HepG2 (cell line): ENCODE measurements around the gene FOXL3. TPM values are rescaled to one million over a fixed set of nuclear protein-coding genes. Genes with fewer than 3 reads are reported as not detected.

Experiments
- ATAC-seq: fragments of 200-7000 bp; cut with Tn5 transposase; 3 replicates; pipeline ENCODE4 v1.9.1; 2020; ENCODE audit warnings: mild to moderate bottlenecking, moderate library complexity
- BruUV-seq: library from RNA; stranded (reverse); fragments of 400-500 nt; replicated peaks from 2 replicates; lab custom pipeline; 2021; lab: Mats Ljungman, UMichigan
- CTCF ChIA-PET: fragments of 300-600 bp; formaldehyde crosslinking; extraction: SDS; loops from one replicate; lab custom pipeline; 2021; ENCODE audit warnings: low total read pairs, inconsistent platforms, low intra/inter-chr PET ratio; lab: Yijun Ruan, JAX
- POLR2A ChIA-PET: fragments of 350-600 bp; sonication (Branson Sonifier 250); formaldehyde crosslinking; loops from one replicate; lab custom pipeline; 2020; ENCODE audit warnings: antibody characterized with exemption, inconsistent platforms; lab: Yijun Ruan, JAX
- DNase-seq: peaks from one replicate; pipeline ENCODE4 v3.0.0-alpha.2; 2015; ENCODE audit warnings: low spot score
- FAIRE-seq: peaks from 3 replicates; lab custom pipeline; 2011; peaks lifted over from hg19 to GRCh38; lab: Jason Lieb, UNC
- H2AFZ ChIP-seq: one replicate; pipeline ENCODE4 v1.6.1; 2011; ENCODE audit warnings: low read length, inconsistent platforms
- H3K27ac ChIP-seq: fragments of 300-600 bp; 3 replicates; pipeline ENCODE4 v1.8.0; 2011; ENCODE audit warnings: mixed run types, mild to moderate bottlenecking, mixed read lengths, low read length, inconsistent platforms; ENCODE audit not compliant: insufficient read depth; ENCODE audit errors: extremely low read length
- H3K27me3 ChIP-seq, 2 experiments: fragments of 200-600 bp in 1 of 2; 2 replicates in 1 of 2; 3 replicates in 1 of 2; pipeline versions ENCODE4 v1.6.0 to v1.8.0; 2011; ENCODE audit warnings: low read length in 2 of 2, mild to moderate bottlenecking in 2 of 2, moderate library complexity in 2 of 2, inconsistent platforms in 1 of 2; ENCODE audit not compliant: insufficient read depth in 2 of 2, control insufficient read depth in 1 of 2
- H3K36me3 ChIP-seq, 2 experiments: fragments of 200-600 bp in 1 of 2; replicated peaks in 1 of 2; 2 replicates in 1 of 2; 3 replicates in 1 of 2; pipeline versions ENCODE4 v1.5.1 to v1.8.0; 2011; ENCODE audit warnings: low read length in 2 of 2, inconsistent platforms in 1 of 2; ENCODE audit not compliant: insufficient read depth in 2 of 2, control insufficient read depth in 1 of 2
- H3K4me1 ChIP-seq: 2 replicates; pipeline ENCODE4 v1.5.1; 2012; ENCODE audit warnings: low read length, inconsistent platforms; ENCODE audit not compliant: insufficient read depth
- H3K4me2 ChIP-seq: 2 replicates; pipeline ENCODE4 v1.6.0; 2011; ENCODE audit warnings: low read depth, low read length, inconsistent platforms
- H3K4me3 ChIP-seq, 3 experiments: fragments of 200-600 bp in 1 of 3; sonication (generic), shearing (Covaris generic) in 1 of 3; replicated peaks in 1 of 3; 2 replicates each; pipeline ENCODE4 v1.5.1; 2011 to 2016; ENCODE audit warnings: low read length in 3 of 3, inconsistent platforms in 2 of 3, low read depth in 2 of 3, mild to moderate bottlenecking in 2 of 3, control low read depth in 1 of 3, mixed read lengths in 1 of 3; ENCODE audit not compliant: insufficient read depth in 1 of 3
- H3K79me2 ChIP-seq: one replicate; pipeline ENCODE4 v1.6.1; 2011; ENCODE audit warnings: low read length, inconsistent platforms; ENCODE audit not compliant: insufficient read depth
- H3K9ac ChIP-seq: 2 replicates; pipeline ENCODE4 v1.6.0; 2011; ENCODE audit warnings: mild to moderate bottlenecking, low read depth, low read length, inconsistent platforms; ENCODE audit not compliant: insufficient read depth
- H3K9me3 ChIP-seq: 2 replicates; pipeline ENCODE4 v1.5.1; 2012; ENCODE audit warnings: mild to moderate bottlenecking, low read length
- H4K20me1 ChIP-seq: 2 replicates; pipeline ENCODE4 v1.6.0; 2011; ENCODE audit warnings: inconsistent platforms, mild to moderate bottlenecking, low read length, moderate library complexity; ENCODE audit not compliant: insufficient read depth
- CAMTA2 ChIP-seq: sonication (generic); formaldehyde crosslinking; IDR thresholded peaks from 2 replicates; pipeline ENCODE4 v1.4.0; 2020; ENCODE audit warnings: mild to moderate bottlenecking, missing genetic modification reagents, borderline replicate concordance
- HDAC6 ChIP-seq: fragments of 200-600 bp; sonication (generic); IDR thresholded peaks from 2 replicates; pipeline ENCODE4 v1.7.0; 2017; ENCODE audit warnings: mild to moderate bottlenecking, antibody characterized with exemption, low read length, low read depth
- RELA ChIP-seq: sonication (generic); formaldehyde crosslinking; IDR thresholded peaks from 2 replicates; pipeline ENCODE4 v1.4.0; 2020; ENCODE audit warnings: missing genetic modification reagents
- ZNF263 ChIP-seq: sonication (generic); formaldehyde crosslinking; IDR thresholded peaks from 2 replicates; pipeline ENCODE4 v1.4.0; 2020; ENCODE audit warnings: missing genetic modification reagents
- ZNF713 ChIP-seq: sonication (generic); formaldehyde crosslinking; IDR thresholded peaks from 2 replicates; pipeline ENCODE4 v1.4.0; 2020; ENCODE audit warnings: mild to moderate bottlenecking, missing genetic modification reagents
- WGBS: methylation state at CpG from one replicate; pipeline ENCODE4 v1.1.6; 2017; ENCODE audit warnings: low lambda C conversion rate; 5-methylcytosine and 5-hydroxymethylcytosine counted together
- in situ Hi-C: cut with HindIII; loops from 2 replicates; pipeline ENCODE4 v1.10.0; 2017; ENCODE audit warnings: low pct_unique_long_range_greater_than_20kb; ENCODE audit not compliant: extremely low pct_ligation_motif_present
- intact Hi-C: fragments of 100-400 bp; cut with micrococcal nuclease; formaldehyde crosslinking; loops from one replicate; pipeline ENCODE4 v1.10.0; 2022; ENCODE audit not compliant: unreplicated experiment
- polyA plus RNA-seq, 8 experiments: library from polyadenylated mRNA; depleted of rRNA in 3 of 8; stranded (reverse) in 7 of 8; unstranded in 1 of 8; fragments of >200 nt; fragmentation: Illumina TruSeq in 4 of 8; extraction: Trizol in 4 of 8; gene quantifications; 2 replicates each; pipeline versions ENCODE4 v1.2.1 to v1.2.3, GENCODE V29; 2011 to 2016; ENCODE audit warnings: low read depth in 4 of 8, missing spikeins in 1 of 8, mixed read lengths in 1 of 8; ENCODE audit not compliant: insufficient read depth in 1 of 8
- total RNA-seq, 5 experiments: library from RNA; depleted of rRNA; stranded (reverse); fragments of >200 nt; fragmentation: Illumina TruSeq; extraction: Trizol; gene quantifications; 2 replicates each; pipeline ENCODE4 v1.2.3, GENCODE V29; 2016; ENCODE audit warnings: low read depth in 1 of 5
- TF ChIP-seq, protein P1 (sequence below): sonication (generic); formaldehyde crosslinking; IDR thresholded peaks from 2 replicates; pipeline ENCODE4 v1.5.0; 2020; ENCODE audit warnings: mild to moderate bottlenecking, missing genetic modification reagents

The FOXL3 gene
- total and polyA plus RNA-seq, 2 of the 13 experiments (the other 11 are each of a cell fraction or from before 2014, with no cell fraction given) = not detected

DNA sequence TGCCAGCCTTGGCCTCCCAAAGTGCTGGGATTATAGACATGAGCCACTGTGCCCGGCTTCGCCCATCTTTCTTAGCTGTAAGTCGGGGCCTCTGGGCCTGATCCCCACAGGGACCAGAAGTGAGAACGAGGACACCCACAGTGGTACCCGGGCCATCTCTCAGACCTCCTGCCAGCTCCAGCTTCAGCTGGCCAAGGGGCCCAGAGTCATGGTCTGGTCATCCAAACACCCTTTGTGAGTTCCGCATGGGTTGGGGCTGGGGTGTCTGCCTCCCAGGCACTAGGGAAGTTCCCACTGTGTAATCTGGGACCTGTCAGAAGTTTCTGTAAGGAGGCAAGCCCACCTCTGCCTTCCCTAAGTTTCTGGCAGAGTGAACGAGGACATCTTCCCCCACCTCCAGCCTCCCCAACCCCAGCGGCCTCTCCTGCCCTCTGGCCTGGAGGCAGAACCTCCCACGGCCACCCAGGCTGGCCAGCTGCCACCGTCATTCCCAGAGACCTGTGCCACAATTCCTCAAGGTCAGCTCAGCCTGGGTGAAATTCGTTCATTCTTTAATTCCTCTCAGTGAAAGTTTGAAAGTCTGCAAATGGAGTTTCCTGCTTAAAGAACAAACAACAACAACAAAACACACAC lies 19.5 kb upstream of the FOXL3 start:
- BruUV-seq = no TSS peak
- H2AFZ ChIP-seq = no peak overlapping the region
- TF ChIP-seq, protein P1, sequence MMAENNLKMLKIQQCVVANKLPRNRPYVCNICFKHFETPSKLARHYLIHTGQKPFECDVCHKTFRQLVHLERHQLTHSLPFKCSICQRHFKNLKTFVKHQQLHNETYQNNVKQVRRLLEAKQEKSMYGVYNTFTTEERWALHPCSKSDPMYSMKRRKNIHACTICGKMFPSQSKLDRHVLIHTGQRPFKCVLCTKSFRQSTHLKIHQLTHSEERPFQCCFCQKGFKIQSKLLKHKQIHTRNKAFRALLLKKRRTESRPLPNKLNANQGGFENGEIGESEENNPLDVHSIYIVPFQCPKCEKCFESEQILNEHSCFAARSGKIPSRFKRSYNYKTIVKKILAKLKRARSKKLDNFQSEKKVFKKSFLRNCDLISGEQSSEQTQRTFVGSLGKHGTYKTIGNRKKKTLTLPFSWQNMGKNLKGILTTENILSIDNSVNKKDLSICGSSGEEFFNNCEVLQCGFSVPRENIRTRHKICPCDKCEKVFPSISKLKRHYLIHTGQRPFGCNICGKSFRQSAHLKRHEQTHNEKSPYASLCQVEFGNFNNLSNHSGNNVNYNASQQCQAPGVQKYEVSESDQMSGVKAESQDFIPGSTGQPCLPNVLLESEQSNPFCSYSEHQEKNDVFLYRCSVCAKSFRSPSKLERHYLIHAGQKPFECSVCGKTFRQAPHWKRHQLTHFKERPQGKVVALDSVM = peak; percentile 67
- no peak for TF ChIP-seq RELA
- no peak for TF ChIP-seq ZNF713 (CRISPR knock-in tag)
- no peak for TF ChIP-seq HDAC6
- FAIRE-seq (no peak), ATAC-seq (no peak), DNase-seq (no peak)
- no peaks in the 10 kb centered on the region for H4K20me1 ChIP-seq
- ChIA-PET CTCF (no interaction called here), POLR2A (no interaction called here)
- no peaks in the 10 kb centered on the region for H3K79me2 ChIP-seq
- in situ Hi-C loops (no loop called here), intact Hi-C loops (no loop called here)
- no peaks in the 10 kb centered on the region for H3K36me3 ChIP-seq
- H3K4me2 ChIP-seq = no peak overlapping the region
- H3K9ac ChIP-seq = no peak overlapping the region
- no peak overlapping the region for H3K4me3 ChIP-seq
- peaks cover 5% of the 10 kb centered on the region; the same call in 1 of the 2 replicates for H3K9me3 ChIP-seq
- H3K27ac ChIP-seq = no peak overlapping the region
- 48% methylated on average over 9 of the region's 11 CpGs for WGBS
- H3K4me1 ChIP-seq = no peaks in the 10 kb centered on the region
- H3K27me3 ChIP-seq = no peaks in the 10 kb centered on the region; a peak in 2 of 5 replicates

DNA sequence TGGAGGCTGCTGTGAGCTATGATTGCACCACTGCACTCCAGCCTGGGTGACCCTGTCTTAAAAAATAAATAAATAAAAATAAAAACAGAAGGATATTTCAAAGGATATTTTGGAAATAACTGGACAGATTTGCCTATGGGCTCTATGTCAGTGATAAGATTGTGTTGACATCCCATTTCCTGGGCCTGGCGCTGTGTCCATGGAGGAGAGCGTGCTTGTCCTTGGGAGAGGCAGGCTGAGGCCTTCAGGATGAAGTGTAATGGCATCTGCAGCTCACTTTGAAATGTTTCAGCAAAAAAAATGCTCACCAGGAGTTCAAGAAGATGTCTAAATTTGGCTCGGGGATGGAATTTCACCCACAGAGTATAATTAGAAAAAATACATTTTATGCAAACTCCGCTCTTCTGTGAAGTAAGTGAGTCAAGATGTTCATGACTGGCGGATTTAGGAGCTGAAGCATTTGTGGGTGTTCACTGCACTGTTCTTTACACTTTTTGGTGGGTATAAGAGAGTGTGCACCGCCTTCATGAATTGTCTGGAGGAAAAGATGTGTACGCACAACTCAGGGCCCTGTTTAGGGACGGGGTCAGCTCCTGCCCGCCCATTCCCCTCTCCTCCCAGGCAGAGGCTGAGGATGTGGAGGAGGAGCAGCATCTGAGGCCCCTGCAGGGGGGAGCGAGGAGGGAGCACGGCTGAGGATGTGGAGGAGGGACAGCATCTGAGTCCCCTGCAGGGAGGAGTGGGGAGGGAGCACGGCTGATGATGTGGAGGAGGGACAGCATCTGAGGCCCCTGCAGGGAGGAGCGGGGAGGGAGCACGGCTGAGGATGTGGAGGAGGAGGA lies 18.5 kb upstream of the FOXL3 start:
- no peak for DNase-seq
- Histone ChIP-seq H3K9ac (no peak overlapping the region), H3K79me2 (no peaks in the 10 kb centered on the region), H3K36me3 (no peaks in the 10 kb centered on the region), H3K4me3 (no peak overlapping the region)
- TF ChIP-seq CAMTA2 (CRISPR knock-in tag) (no peak), ZNF263 (peak; percentile 83; the same call in 1 of the 2 replicates)
- TF ChIP-seq, all 625 proteins: peak for 1
- H3K27ac ChIP-seq = no peak overlapping the region
- ATAC-seq = no peak
- intact Hi-C loops = no loop called here
- no peaks in the 10 kb centered on the region; a peak in 2 of 5 replicates for H3K27me3 ChIP-seq
- H3K4me2 ChIP-seq = no peak overlapping the region
- ChIA-PET POLR2A (no interaction called here), CTCF (no interaction called here)
- peaks cover 13% of the 10 kb centered on the region for H3K9me3 ChIP-seq
- no peaks in the 10 kb centered on the region for H3K4me1 ChIP-seq
- no peak overlapping the region for H2AFZ ChIP-seq
- BruUV-seq = no TSS peak
- in situ Hi-C loops = no loop called here
- FAIRE-seq = no peak
- 57% methylated on average over 14 of the region's 14 CpGs for WGBS
- no peaks in the 10 kb centered on the region for H4K20me1 ChIP-seq
